HTR-8/SVneo (cell line): ENCODE data around the gene PRDM15.
"Not testable (repeated sequence)": the region's sequence is repeated elsewhere in the genome, so short reads cannot be mapped to it uniquely, and the experiment has no call there.

ENCODE experiments used
- DNase-seq: peaks from one replicate; pipeline ENCODE4 v3.0.0; 2011; ENCODE audit warnings: low spot score, mixed read lengths; ENCODE audit not compliant: insufficient read length
- FAIRE-seq: peaks from 2 replicates; lab custom pipeline; 2011; peaks lifted over from hg19 to GRCh38; lab: Jason Lieb, UNC

Gene PRDM15

GRCh38 chr21:41795726-41796125 is 83.4 kb downstream of the PRDM15 start:
- DNase-seq = no peak
- no peak for FAIRE-seq

DNA sequence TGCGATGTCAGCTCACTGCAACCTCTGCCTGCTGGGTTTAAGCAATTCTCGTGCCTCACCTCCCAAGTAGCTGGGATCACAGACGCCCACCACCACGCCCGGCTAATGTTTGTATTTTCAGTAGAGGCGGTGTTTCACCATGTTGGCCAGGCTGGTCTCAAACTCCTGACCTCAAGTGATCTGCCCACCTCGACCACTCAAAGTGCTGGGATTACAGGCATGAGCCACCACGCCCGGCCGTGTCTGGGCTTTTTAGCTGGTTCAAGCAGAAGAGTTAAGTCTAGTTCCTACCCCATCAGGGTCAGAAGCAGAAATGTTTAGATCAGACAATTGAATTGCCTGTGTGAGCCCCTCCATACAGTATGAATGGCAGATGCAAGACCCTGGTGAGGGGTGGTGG is 84.5 kb downstream of the PRDM15 start:
- FAIRE-seq (no peak), DNase-seq (no peak)

- DNase-seq (no peak), FAIRE-seq (no peak)
Observed at GRCh38 chr21:41792711-41793110, 86.4 kb downstream of the PRDM15 start.

- FAIRE-seq (peak; percentile 59), DNase-seq (peak; percentile 86)
Observed at GRCh38 chr21:41786509-41786987, 92.6 kb downstream of the PRDM15 start.

DNA sequence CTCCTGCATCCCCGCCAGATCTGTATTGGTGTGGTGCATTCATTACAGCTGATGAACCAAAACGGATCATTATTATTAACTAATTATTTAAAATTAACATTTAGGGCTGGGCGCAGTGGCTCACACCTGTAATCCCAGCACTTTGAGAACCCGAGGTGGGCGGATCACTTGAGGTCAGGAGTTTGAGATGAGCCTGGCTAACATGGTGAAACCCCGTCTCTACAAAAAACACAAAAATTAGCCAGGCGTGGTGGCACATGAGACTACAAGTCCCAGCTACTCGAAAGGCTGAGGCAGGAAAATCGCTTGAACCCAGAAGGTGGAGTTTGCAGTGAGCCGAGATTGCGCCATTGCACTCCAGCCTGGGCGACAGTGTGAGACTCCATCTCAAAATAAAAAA is 93.9 kb downstream of the PRDM15 start:
- not testable (repeated sequence) for DNase-seq, FAIRE-seq

DNA sequence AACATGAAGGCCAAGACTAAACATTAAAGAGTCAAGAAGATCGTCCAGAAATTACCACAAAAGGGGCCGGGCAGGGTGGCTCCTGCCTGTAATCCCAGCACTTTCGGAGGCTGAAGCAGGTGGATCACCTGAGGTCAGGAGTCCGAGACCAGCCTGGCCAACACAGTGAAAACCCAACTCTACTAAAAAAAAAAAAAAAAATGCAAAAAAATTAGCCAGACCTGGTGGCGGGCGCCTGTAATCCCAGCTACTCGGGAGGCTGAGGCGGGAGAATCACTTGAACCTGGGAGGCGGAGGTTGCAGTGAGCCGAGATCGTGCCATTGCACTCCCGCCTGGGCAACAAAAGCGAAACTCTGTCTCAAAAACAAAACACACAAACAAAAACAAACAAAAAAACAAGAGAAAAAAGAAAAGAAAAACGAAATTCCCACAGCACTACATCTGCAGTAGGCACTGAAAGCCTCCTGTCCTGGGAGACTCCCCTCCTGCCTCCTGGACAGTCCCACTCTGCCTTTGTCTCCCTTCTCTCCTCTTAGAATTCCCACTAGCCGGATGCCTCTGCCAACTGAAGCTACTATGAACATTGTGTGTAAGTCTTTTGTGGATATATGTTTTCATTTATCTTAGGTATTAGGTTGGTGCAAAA is 94.6 kb downstream of the PRDM15 start:
- no peak for DNase-seq
- FAIRE-seq = no peak

- DNase-seq (peak; percentile 53), FAIRE-seq (peak; percentile 68)
Observed at GRCh38 chr21:41783476-41784180, 95.5 kb downstream of the PRDM15 start.

GRCh38 chr21:41781050-41781410 is 98.1 kb downstream of the PRDM15 start:
- FAIRE-seq (no peak), DNase-seq (no peak)

GRCh38 chr21:41780337-41781049 is 98.7 kb downstream of the PRDM15 start:
- FAIRE-seq = no peak
- DNase-seq = no peak

DNA sequence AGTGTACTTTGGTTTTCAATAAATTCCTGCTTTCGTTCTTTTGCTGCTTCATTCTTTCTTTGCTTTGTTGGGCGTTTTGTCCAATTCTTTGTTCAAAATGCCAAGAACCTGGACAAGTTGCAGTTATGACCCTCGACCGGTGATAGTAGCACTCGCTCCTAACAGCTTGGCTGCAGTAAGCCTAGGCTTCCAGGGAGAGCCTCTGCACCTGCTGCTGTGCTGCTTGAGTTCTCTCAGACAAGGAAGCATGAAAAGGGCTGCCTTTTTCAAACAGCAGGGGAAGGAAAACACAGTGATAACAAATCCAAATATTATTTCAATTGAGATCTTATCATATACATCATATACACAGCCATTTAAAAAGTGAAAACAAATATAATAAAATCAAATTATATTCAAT is 99.5 kb downstream of the PRDM15 start:
- FAIRE-seq = no peak

GRCh38 chr21:41778930-41779600 is 100.1 kb downstream of the PRDM15 start:
- FAIRE-seq = no peak
- no peak for DNase-seq

More for the DNA sequence above, 99.5 kb downstream of the PRDM15 start:
- no peak for DNase-seq

GRCh38 chr21:41777951-41778815 is 101.0 kb downstream of the PRDM15 start:
- FAIRE-seq (no peak), DNase-seq (peak; percentile 71)

DNA sequence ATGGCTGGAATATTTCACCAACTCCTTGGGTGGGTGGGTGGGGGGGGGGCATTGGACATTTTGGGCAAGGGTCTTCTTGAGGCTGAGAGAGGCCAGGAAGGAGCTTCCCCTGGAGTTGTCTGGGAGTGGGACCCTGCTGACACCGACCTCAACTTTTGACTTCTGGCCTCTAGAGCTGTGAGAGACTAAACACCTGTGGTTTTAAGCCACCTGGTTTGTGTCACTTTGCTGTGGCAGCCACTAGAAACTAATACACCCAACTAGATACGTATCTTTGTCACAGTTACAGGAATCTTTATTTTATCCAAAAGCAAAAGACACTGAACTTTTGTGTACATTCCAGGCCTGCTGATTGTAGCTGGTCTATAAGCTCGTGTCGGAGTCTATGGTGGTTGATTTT is 102.4 kb downstream of the PRDM15 start:
- DNase-seq (no peak), FAIRE-seq (no peak)

GRCh38 chr21:41775149-41775472 is 104.0 kb downstream of the PRDM15 start:
- no peak for FAIRE-seq

DNA sequence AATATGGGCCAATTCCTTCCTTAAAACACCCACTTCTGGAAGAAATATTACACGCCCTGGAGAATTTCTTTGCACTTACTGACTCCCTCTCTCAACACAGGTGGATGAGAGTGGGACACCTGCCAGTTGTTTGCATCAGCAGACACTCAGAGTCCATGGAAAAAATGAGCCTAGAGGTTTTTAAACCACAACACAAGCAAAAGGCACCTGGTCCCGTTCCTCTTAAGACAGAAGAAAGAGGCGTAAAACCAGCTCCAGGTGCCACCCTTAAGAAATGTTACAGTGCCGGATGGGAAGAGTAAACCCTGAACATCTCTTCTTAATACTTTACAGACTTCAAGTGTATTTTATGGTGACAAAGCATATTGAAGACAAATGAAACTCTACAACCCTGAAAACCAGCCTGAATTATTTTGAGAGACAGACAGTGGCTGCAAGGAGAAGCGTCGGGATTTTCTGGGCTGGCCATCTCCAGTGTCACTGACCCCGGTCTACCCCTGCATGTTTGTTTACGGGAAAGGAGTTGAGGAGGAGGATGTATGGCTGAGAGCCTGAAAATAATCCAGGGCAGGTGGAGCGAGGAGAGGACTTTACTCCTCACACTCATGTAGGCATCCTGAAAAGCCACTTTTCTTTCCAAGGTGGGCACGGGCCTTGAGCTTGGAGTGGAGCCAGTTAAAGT is 104.5 kb downstream of the PRDM15 start:
- FAIRE-seq (no peak), DNase-seq (no peak)

More at GRCh38 chr21:41775149-41775472, 104.0 kb downstream of the PRDM15 start:
- DNase-seq = no peak

GRCh38 chr21:41772351-41773080 is 106.6 kb downstream of the PRDM15 start:
- FAIRE-seq (no peak), DNase-seq (no peak)

- DNase-seq (no peak), FAIRE-seq (no peak)
Observed at GRCh38 chr21:41771625-41771945, 107.6 kb downstream of the PRDM15 start.

- FAIRE-seq (no peak), DNase-seq (no peak)
Observed at GRCh38 chr21:41770901-41771624, 108.1 kb downstream of the PRDM15 start.
